H9 (cell line): ENCODE results near the gene RAG1. TPM values are rescaled to one million over a fixed set of nuclear protein-coding genes. Genes with fewer than 3 reads are reported as not detected.

Experiments
- DNase-seq: peaks from one replicate; pipeline ENCODE4 v3.0.0-alpha.2; 2017
- H2AFZ ChIP-seq: one replicate; pipeline ENCODE4 v1.6.1; 2013; ENCODE audit warnings: mild to moderate bottlenecking, low read length, control low read depth, moderate library complexity
- H2AK5ac ChIP-seq: 2 replicates; pipeline ENCODE4 v1.6.1; 2013; ENCODE audit warnings: low read length, control low read depth, mixed read lengths; ENCODE audit not compliant: insufficient read length
- H2BK120ac ChIP-seq: one replicate; pipeline ENCODE4 v1.6.1; 2013; ENCODE audit warnings: low read depth, mild to moderate bottlenecking, low read length, control low read depth, inconsistent platforms; ENCODE audit not compliant: poor library complexity, severe bottlenecking
- H2BK12ac ChIP-seq: 2 replicates; pipeline ENCODE4 v1.6.1; 2013; ENCODE audit warnings: low read length, control low read depth, mixed read lengths, low read depth; ENCODE audit not compliant: insufficient read length
- H2BK15ac ChIP-seq: 2 replicates; pipeline ENCODE4 v1.6.1; 2013; ENCODE audit warnings: low read depth, low read length, control low read depth
- H2BK20ac ChIP-seq: one replicate; pipeline ENCODE4 v1.6.1; 2013; ENCODE audit warnings: low read depth, mild to moderate bottlenecking, low read length, control low read depth, inconsistent platforms; ENCODE audit not compliant: poor library complexity, severe bottlenecking
- H2BK5ac ChIP-seq: 2 replicates; pipeline ENCODE4 v1.6.1; 2013; ENCODE audit warnings: low read length, control low read depth, mixed read lengths; ENCODE audit not compliant: insufficient read length
- H3K14ac ChIP-seq: 2 replicates; pipeline ENCODE4 v1.6.1; 2013; ENCODE audit warnings: low read length, control low read depth; ENCODE audit not compliant: insufficient read depth
- H3K18ac ChIP-seq: 2 replicates; pipeline ENCODE4 v1.6.1; 2013; ENCODE audit warnings: low read depth, mild to moderate bottlenecking, mixed read lengths, low read length, control low read depth; ENCODE audit not compliant: insufficient read length
- H3K23ac ChIP-seq: 2 replicates; pipeline ENCODE4 v1.6.1; 2013; ENCODE audit warnings: low read length, control low read depth, mixed read lengths, low read depth; ENCODE audit not compliant: insufficient read length
- H3K23me2 ChIP-seq: 2 replicates; pipeline ENCODE4 v1.6.1; 2013; ENCODE audit warnings: low read depth, mild to moderate bottlenecking, mixed read lengths, low read length, control low read depth; ENCODE audit not compliant: insufficient read length, poor library complexity, severe bottlenecking
- H3K27ac ChIP-seq: 2 replicates; pipeline ENCODE4 v1.5.1; 2013; ENCODE audit warnings: low read length, control low read depth, mixed read lengths, low read depth; ENCODE audit not compliant: insufficient read length
- H3K27me3 ChIP-seq: 2 replicates; pipeline ENCODE4 v1.6.1; 2013; ENCODE audit warnings: low read length, control low read depth, inconsistent platforms; ENCODE audit not compliant: insufficient read depth
- H3K4ac ChIP-seq: 2 replicates; pipeline ENCODE4 v1.6.1; 2013; ENCODE audit warnings: low read depth, mild to moderate bottlenecking, control low read depth, inconsistent platforms, low read length, moderate library complexity
- H3K4me1 ChIP-seq: 2 replicates; pipeline ENCODE4 v1.6.1; 2013; ENCODE audit warnings: low read length, control low read depth, inconsistent platforms; ENCODE audit not compliant: insufficient read depth
- H3K4me2 ChIP-seq: 2 replicates; pipeline ENCODE4 v1.6.1; 2013; ENCODE audit warnings: low read length, control low read depth, mixed read lengths; ENCODE audit not compliant: insufficient read length, insufficient read depth
- H3K56ac ChIP-seq: 2 replicates; pipeline ENCODE4 v1.6.1; 2013; ENCODE audit warnings: low read depth, mild to moderate bottlenecking, mixed read lengths, low read length, control low read depth; ENCODE audit not compliant: insufficient read length
- H3K79me1 ChIP-seq: 2 replicates; pipeline ENCODE4 v1.6.1; 2013; ENCODE audit warnings: low read depth, mild to moderate bottlenecking, moderate library complexity, low read length, control low read depth, inconsistent platforms; ENCODE audit not compliant: insufficient read depth, poor library complexity, severe bottlenecking
- H3K79me2 ChIP-seq: 2 replicates; pipeline ENCODE4 v1.6.1; 2013; ENCODE audit warnings: low read length, control low read depth, inconsistent platforms; ENCODE audit not compliant: insufficient read depth
- H3K9ac ChIP-seq: 2 replicates; pipeline ENCODE4 v1.6.1; 2013; ENCODE audit warnings: low read length, control low read depth, mixed read lengths; ENCODE audit not compliant: insufficient read length; ENCODE audit errors: extremely low read depth
- H3K9me3 ChIP-seq: one replicate; pipeline ENCODE4 v1.6.1; 2013; ENCODE audit warnings: low read depth, low read length, inconsistent platforms; ENCODE audit not compliant: control insufficient read depth
- H3T11ph ChIP-seq: one replicate; pipeline ENCODE4 v1.6.1; 2013; ENCODE audit warnings: mild to moderate bottlenecking, low read length, control low read depth, inconsistent platforms
- H4K20me1 ChIP-seq: one replicate; pipeline ENCODE4 v1.6.1; 2013; ENCODE audit not compliant: control insufficient read depth, insufficient read length, insufficient read depth
- H4K5ac ChIP-seq: 2 replicates; pipeline ENCODE4 v1.6.1; 2013; ENCODE audit warnings: low read depth, mild to moderate bottlenecking, mixed read lengths, low read length, control low read depth; ENCODE audit not compliant: insufficient read length
- H4K8ac ChIP-seq: replicated peaks from 2 replicates; pipeline ENCODE4 v1.6.1; 2013; ENCODE audit warnings: low read length, control low read depth, mixed read lengths, low read depth; ENCODE audit not compliant: insufficient read length
- H4K91ac ChIP-seq: 2 replicates; pipeline ENCODE4 v1.6.1; 2013; ENCODE audit warnings: low read depth, mild to moderate bottlenecking, moderate library complexity, mixed read lengths, low read length, control low read depth; ENCODE audit not compliant: insufficient read length
- H3K27ac Mint-ChIP-seq, 3 experiments: 2 replicates in 2 of 3; 3 replicates in 1 of 3; pipeline ENCODE4 v1.8.0; 2020 to 2021; ENCODE audit warnings: mixed read lengths in 3 of 3, mild to moderate bottlenecking in 1 of 3, moderate library complexity in 1 of 3
- H3K27me3 Mint-ChIP-seq: 2 replicates; pipeline ENCODE4 v1.8.0; 2021; ENCODE audit warnings: low read depth, mild to moderate bottlenecking, moderate library complexity, mixed read lengths
- H3K36me3 Mint-ChIP-seq, 3 experiments: 2 replicates in 2 of 3; 3 replicates in 1 of 3; pipeline ENCODE4 v1.8.0; 2020 to 2021; ENCODE audit warnings: low read depth in 3 of 3, mixed read lengths in 3 of 3; ENCODE audit not compliant: insufficient read depth in 1 of 3
- H3K4me1 Mint-ChIP-seq, 2 experiments: 2 replicates each; pipeline ENCODE4 v1.8.0; 2020; ENCODE audit warnings: mixed read lengths in 2 of 2
- H3K4me3 Mint-ChIP-seq, 2 experiments: 2 replicates in 1 of 2; 3 replicates in 1 of 2; pipeline ENCODE4 v1.8.0; 2020 to 2021; ENCODE audit warnings: mild to moderate bottlenecking in 2 of 2, mixed read lengths in 2 of 2, moderate library complexity in 1 of 2
- H3K9me3 Mint-ChIP-seq, 2 experiments: 2 replicates in 1 of 2; 3 replicates in 1 of 2; pipeline ENCODE4 v1.8.0; 2020; ENCODE audit warnings: mild to moderate bottlenecking in 2 of 2, mixed read lengths in 2 of 2, moderate library complexity in 1 of 2
- WGBS: extraction: QIAGEN DNeasy Blood & Tissue Kit; methylation state at CpG from one replicate; pipeline ENCODE4 v1.1.7; 2013; ENCODE audit warnings: missing lambda C conversion rate, low lambda C conversion rate, mixed read lengths; ENCODE audit not compliant: insufficient read length; ENCODE audit errors: extremely low coverage; 5-methylcytosine and 5-hydroxymethylcytosine counted together
- long read RNA-seq: library from polyadenylated mRNA; unstranded; transcript quantifications from one replicate; pipeline ENCODE4 v2.0.0, GENCODE V29; 2020
- total RNA-seq: library from RNA; stranded (reverse); gene quantifications from 2 replicates; pipeline ENCODE4 v1.2.1, GENCODE V29; 2021
- TF ChIP-seq, protein P1 (sequence below): fragments of 200-600 bp; sonication (generic); conservative IDR thresholded peaks from 3 replicates; pipeline ENCODE4 v1.8.0; 2021; ENCODE audit warnings: antibody characterized with exemption, mild to moderate bottlenecking

The RAG1 gene
- 0.50 and 0.70 TPM in 2 replicates for total RNA-seq
- long read RNA-seq, partial matches to known transcripts, result 0 of 1 reads
- long read RNA-seq, other reads (novel, unspliced or antisense), result 1 of 1 reads

DNA sequence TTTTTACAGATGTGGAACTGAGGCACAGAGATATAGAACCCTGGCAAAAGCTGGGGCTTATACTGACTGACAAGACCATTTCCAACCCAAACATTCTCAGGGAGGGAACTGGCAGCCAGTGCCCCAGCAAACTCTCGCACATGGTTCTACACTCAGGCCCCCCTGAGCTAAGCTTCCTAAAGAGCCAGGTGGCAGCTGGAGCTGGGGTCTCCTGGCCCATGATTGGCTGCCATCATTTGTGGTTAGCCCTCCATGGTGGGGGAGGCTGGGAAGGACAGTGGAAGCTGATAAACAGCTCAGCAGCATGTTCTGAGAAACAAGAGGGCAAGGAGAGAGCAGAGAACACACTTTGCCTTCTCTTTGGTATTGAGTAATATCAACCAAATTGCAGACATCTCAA, at the start of gene RAG1:
Gene RAG1, plus strand, starts transcription at position 314 of the 400 bp plus-strand sequence. CDS start 5,298 bp downstream, outside the sequence.
- DNase-seq, result no peak
- no peak within 1 kb of the TSS for H2BK20ac ChIP-seq
- H2BK15ac ChIP-seq, result no peak within 1 kb of the TSS
- no peak within 1 kb of the TSS for H3K56ac ChIP-seq
- no peak within 1 kb of the TSS for H3T11ph ChIP-seq
- H2BK12ac ChIP-seq, result no peak within 1 kb of the TSS
- H3K23me2 ChIP-seq, result no peaks in the 10 kb centered on the region
- no peak within 1 kb of the TSS for H2AK5ac ChIP-seq
- WGBS, result no CpG with 5 or more reads among the region's 1 CpG
- no peak within 1 kb of the TSS for H3K4ac ChIP-seq
- H4K8ac ChIP-seq, result no peak within 1 kb of the TSS
- no peak within 1 kb of the TSS for H2AFZ ChIP-seq
- no peak within 1 kb of the TSS for H3K27ac ChIP-seq
- no peak within 1 kb of the TSS for H4K5ac ChIP-seq
- Mint-ChIP-seq H3K36me3 (no peaks in the 10 kb centered on the region), H3K9me3 (no peaks in the 10 kb centered on the region), H3K27me3 (peaks cover 16% of the 10 kb centered on the region), H3K4me3 (no peak within 1 kb of the TSS), H3K4me1 (peaks cover 8 to 12% of the 10 kb centered on the region in 2 experiments), H3K27ac (no peak within 1 kb of the TSS)
- TF ChIP-seq, protein P1, sequence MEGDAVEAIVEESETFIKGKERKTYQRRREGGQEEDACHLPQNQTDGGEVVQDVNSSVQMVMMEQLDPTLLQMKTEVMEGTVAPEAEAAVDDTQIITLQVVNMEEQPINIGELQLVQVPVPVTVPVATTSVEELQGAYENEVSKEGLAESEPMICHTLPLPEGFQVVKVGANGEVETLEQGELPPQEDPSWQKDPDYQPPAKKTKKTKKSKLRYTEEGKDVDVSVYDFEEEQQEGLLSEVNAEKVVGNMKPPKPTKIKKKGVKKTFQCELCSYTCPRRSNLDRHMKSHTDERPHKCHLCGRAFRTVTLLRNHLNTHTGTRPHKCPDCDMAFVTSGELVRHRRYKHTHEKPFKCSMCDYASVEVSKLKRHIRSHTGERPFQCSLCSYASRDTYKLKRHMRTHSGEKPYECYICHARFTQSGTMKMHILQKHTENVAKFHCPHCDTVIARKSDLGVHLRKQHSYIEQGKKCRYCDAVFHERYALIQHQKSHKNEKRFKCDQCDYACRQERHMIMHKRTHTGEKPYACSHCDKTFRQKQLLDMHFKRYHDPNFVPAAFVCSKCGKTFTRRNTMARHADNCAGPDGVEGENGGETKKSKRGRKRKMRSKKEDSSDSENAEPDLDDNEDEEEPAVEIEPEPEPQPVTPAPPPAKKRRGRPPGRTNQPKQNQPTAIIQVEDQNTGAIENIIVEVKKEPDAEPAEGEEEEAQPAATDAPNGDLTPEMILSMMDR, result no peak
- no peak within 1 kb of the TSS for H3K4me2 ChIP-seq
- H3K14ac ChIP-seq, result no peak within 1 kb of the TSS
- no peak within 1 kb of the TSS for H3K18ac ChIP-seq
- H4K20me1 ChIP-seq, result no peaks in the 10 kb centered on the region
- no peaks in the 10 kb centered on the region for H3K27me3 ChIP-seq
- no peaks in the 10 kb centered on the region for H3K79me2 ChIP-seq
- no peak within 1 kb of the TSS for H2BK120ac ChIP-seq
- no peak within 1 kb of the TSS for H4K91ac ChIP-seq
- H3K4me1 ChIP-seq, result no peaks in the 10 kb centered on the region
- no peaks in the 10 kb centered on the region for H3K9me3 ChIP-seq
- no peak within 1 kb of the TSS for H3K9ac ChIP-seq
- H3K79me1 ChIP-seq, result no peaks in the 10 kb centered on the region
- no peak within 1 kb of the TSS for H3K23ac ChIP-seq
- H2BK5ac ChIP-seq, result no peak within 1 kb of the TSS
